HG03196 (cell line): Measurements from ENCODE around the gene C5AR1.
A peak's percentile ranks its signal among the peaks of the same experiment; 100 is the strongest.
"Not testable (repeated sequence)": the region's sequence is repeated elsewhere in the genome, so short reads cannot be mapped to it uniquely, and the experiment has no call there.

Source experiments
- ATAC-seq: cut with Tn5 transposase; IDR thresholded peaks from one replicate; pipeline ENCODE4 v1.9.1; 2021; ENCODE audit not compliant: unreplicated experiment

The C5AR1 gene

DNA sequence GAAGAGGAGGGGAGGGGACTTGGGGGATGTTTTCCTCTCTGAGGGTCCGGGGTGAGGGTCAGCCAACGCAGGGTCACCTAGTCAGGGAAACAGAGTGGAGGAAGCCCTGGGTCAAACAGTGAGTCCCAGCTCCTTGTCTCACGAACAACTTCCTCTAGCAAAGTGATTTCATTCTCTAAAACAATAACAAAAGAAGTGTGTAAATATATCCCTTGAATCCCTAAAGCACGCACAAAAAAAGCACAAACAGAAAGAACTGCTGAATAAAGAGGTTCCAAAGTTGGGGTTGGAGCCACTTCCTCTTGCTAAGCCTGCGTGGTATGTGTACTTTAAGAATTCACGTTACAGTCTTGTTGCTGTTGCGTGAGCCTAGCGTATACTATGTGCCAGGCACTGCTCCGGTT is 20.8 kb downstream of the C5AR1 start:
- ATAC-seq, result no peak

DNA sequence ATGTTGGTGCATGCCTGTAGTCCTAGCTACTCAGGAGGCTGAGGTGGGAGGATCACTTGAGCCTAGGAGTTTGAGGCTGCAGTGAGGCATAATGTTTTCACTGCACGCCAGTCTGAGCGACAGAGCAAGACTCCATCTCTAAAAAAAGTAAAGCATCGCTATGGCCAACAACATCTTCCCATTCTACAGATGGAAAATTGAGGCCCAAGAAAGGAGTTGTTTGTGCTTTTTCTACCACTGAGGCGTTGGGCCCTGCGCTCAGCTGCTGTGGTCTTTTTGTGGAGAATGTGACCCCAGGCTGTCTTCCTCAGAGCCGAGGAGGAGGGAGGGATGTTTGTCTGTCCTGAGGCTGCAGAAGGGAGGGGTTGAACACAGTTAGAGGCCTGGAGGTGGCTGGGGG is 21.8 kb downstream of the C5AR1 start:
- no peak for ATAC-seq

DNA sequence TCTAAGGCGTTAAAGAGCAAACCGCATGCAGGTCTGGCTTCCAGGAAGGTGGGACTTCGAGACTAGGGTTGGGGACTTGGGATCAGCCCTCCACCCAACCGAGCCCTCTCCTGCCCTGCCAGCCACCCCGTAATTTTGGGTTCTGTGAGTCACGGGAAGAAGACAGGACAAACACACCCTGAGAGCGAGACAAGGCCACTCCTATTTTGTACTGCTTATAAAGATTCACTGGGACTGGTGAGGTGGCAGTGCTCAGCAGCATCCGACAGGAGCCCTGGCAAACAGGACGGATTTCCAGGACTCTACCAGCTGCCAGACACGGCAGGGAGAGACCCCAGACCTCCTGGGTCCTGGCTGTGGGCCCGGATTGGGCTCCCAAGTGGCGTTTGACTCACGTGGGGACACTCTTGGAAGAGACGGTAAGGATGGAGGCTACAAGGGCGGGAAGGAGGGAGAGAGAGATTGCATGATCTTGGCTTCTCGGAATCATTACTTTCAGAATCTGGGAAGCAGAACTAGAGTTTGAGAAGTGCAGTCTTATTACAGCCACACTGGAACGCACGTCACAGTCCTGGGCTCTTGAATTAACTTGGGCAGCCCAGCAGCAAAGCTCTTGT is 22.4 kb downstream of the C5AR1 start, which contains the start of gene C5AR2:
Gene C5AR2 (plus strand): TSS at position 245 of the 617 bp plus-strand sequence. CDS start 8,625 bp downstream, outside the sequence.
- no peak for ATAC-seq

DNA sequence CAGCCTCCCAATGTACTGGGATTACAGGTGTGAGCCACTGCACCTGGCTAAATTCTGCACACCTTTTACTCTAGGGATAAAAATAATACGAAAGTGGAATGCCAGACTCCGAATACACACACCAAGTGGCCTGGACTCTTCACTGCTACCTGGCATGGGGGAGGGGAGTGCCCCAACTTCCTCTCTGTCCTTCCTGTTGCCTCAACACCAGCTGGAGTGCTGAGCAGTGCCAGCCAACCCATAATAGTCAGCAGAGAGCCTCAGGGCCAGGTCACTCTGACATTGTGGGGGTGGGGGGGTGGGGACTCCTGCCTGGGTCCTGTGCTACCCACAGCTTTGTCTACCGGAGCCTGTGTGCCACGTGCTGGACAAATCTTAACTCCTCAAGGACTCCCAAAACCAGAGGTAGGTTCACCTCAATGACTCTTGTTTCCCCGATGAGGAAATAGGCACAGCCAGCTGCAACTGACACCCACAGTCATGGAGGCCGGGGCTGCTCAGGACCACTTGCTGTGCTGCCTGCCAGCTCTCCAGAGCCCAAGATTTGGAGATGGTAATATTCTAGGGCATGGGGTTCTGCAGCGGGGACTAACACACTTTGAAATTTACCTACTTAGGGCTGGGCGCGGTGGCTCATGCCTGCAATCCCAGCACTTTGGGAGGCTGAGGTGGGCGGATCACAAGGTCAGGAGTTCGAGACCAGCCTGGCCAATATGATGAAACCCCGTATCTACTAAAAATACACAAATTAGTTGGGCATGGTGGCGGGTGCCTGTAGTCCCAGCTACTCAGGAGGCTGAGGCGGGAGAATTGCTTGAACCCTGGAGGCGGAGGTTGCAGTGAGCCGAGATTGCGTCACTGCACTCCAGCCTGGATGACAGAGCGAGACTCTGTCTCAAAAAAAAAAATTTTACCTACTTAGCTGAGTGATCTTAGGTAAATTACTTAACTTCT is 27.4 kb downstream of the C5AR1 start:
- ATAC-seq, result not testable (repeated sequence)

DNA sequence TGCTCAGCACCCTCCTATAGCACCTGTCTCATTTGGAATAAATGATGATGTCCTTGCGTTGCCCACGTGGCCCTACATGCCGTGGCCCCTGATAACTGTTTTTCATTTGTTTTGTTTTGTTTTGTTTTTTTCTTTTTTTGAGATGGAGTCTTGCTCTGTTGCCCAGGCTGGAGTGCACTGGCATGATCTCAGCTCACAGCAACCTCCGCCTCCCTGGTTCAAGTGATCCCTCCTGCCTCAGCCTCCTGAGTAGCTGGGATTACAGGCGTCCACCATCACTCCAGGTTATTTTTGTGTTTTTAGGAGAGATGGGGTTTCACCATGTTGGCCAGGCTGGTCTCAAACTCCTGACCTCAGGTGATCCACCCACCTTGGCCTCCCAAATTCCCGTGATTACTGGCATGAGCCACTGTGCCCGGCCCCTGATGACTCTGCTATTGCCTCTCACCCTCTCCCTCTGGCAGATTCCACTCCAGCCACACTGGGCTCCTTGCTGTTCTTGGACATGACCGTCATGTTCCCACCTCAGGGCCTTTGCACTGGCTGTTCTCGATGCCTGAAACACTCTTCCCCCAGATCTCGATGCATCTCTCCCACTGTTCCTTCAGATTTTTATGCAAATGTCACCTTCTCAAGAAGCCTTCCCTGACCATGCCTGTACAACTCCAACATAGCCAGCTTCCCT is 29.7 kb downstream of the C5AR1 start:
- no peak for ATAC-seq

DNA sequence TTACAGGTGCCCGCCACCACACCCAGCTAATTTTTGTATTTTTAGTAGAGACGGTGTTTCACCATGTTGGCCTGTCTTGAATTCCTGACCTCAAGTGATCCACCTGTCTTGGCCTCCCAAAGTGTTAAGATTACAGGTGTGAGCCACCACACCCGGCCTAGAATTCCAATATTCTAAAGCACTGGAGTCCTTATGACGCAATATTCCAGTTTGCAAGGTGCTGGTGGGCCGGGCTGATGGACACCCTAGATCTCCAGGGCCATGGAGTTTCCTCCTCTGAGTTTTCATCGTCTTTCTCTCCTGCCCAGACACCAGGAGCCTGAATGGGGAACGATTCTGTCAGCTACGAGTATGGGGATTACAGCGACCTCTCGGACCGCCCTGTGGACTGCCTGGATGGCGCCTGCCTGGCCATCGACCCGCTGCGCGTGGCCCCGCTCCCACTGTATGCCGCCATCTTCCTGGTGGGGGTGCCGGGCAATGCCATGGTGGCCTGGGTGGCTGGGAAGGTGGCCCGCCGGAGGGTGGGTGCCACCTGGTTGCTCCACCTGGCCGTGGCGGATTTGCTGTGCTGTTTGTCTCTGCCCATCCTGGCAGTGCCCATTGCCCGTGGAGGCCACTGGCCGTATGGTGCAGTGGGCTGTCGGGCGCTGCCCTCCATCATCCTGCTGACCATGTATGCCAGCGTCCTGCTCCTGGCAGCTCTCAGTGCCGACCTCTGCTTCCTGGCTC is 31.0 kb downstream of the C5AR1 start:
- ATAC-seq, result no peak

DNA sequence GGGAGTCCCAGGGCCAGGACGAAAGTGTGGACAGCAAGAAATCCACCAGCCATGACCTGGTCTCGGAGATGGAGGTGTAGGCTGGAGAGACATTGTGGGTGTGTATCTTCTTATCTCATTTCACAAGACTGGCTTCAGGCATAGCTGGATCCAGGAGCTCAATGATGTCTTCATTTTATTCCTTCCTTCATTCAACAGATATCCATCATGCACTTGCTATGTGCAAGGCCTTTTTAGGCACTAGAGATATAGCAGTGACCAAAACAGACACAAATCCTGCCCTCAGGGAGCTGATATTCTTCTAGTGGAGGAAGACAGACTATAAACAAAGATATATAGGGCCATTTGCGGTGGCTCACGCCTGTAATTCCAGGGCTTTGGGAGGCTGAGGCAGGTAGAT is 32.1 kb downstream of the C5AR1 start:
- no peak for ATAC-seq

DNA sequence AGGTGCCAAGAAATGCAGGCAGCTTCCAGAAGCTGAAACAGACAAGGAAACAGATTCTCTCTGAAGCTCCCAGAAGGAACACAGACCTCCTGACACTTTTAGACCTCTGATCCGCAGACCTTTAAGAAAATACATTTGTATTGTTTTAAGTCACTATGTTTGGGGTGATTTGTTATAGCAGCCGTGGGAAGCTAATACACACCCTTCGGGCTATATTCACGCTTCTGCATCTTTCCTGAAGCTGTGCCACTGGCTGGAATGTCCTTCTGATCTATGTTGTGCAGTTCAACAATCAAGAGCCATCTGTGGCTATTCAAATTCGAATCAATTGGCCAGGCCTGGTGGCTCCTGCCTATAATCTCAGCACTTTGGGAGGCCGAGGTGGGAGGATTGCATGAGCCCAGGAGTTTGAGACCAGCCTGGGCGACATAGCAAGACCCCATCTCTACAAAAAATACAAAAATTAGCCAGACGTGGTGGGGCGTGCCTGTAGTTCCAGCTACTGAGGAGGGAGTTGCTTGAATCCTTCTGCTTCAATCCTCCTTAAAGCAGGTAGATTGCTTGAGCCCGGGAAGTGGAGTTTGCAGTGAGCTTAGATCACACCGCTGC is 33.6 kb downstream of the C5AR1 start:
- ATAC-seq, result no peak

DNA sequence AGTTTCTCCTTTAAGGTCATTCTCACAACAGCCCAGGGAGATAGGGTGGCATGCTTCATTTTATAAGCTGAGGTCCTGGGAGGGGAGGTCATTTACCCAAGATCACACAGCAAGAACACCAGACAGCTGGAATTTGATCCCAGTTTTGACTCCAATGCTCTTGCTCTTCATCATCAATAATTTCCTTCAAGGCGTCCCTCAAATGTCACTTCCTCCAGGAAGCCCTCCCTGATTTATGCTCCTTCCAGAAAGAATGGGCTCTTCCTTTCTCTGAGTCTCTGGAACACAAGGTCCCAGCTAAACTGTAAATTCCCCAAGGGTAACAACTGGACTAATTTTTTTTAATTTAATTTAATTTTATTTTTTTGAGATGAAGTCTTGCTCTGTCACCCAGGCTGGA is 34.8 kb downstream of the C5AR1 start:
- ATAC-seq, result no peak

DNA sequence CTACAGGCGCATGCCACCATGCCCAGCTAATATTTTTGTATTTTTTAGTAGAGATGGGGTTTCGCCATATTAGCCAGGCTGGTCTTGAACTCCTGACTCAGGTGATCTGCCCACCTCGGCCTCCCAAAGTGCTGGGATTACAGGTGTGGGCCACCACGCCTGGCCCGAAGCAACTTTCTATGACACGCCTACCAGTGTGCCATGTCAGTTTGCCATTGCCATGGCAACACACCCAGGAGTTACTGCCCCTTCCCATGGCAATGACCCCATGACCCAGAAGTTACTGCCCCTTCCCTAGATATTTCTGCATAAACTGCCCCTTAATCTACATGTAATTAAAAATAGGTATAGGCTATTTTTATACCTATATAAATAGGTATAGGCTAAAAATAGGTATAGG is 36.4 kb downstream of the C5AR1 start:
- not testable (repeated sequence) for ATAC-seq

DNA sequence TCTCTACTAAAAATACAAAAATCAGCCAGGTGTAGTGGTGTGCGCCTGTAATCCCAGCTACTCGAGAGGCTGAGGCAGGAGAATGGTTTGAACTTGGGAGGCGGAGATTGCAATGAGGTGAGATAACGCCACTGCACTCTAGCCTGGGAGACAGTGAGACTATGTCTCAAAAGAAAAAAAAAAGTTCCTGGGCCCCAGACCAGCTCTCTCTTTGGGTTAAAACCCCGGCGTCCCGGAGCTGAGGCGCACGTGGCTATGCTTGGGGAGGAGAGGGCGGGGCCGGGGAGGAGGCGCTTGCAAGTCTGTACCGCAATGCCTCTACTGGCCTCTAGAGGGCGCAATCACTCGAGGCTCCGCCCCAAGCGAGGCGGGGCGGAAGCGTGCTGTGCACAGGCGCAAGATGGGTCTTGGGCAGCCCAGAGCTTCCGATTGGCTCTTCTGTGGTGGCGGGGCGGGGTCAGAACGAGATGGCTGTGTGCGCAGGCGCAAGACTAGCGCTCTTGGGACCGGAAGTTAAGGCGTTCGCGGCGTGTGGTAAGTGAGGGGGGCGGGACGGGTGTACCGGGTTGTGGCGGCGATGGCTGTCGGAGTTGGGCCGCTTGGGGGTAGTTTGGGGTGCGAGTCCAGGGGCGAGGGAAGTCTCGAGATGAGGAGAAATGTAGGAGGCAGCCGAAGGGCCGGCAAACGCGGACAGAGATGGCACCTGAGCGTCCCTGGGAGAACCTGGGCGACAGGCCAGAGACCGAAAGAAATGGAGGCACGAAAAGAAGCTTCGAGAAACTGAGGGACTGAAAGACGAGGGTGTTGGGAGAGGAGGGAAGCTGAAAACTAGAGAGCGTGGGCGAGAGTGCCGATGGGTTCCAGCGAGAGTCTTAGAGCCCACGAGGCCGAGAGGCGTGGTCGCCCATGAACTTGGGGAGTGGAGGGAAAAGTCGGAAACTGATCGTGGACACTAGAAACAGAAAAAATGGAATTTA is 39.4 kb downstream of the C5AR1 start, which contains the start of gene DHX34:
Gene DHX34 (plus strand): TSS at position 497 of the 977 bp plus-strand sequence. CDS start 3,716 bp downstream, outside the sequence.
- peak; percentile 86 for ATAC-seq

DNA sequence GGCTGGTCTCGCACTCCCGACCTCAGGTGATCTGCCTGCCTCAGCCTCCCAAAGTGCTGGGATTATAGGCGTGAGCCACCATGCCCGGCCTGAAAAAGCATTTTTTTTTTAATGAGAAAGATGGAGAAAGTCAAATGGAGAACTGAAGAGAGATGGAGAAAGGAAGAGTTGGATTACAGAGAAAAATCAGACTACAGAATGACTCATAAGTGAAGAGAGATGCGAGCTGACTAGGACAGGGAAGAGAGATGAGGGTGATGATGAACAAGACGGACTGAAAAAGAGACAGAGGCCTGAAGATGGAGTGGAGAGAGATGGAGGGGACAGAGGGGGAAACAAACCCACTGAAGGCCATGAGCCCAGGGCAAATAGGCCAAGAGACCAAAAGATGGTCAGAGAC is 41.0 kb downstream of the C5AR1 start:
- no peak for ATAC-seq

DNA sequence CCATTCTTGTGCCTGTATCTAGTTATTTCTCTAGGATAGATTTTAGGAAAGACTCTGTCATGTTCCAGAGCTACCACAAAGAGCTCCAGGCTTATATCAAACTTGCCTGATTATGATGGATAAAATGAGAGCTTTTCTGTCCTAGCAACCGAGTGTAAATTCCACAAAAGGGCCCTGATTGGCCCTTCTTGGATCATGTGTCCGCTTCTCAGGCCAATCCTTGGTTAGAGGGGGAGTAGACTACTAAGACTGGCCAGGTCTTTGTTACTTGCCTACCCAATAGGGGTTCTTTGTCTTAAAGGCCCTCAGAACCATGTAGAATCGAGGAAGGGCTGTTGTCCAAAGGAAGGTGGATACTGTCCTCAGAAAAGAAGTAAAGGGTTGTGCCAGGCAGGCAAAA is 41.9 kb downstream of the C5AR1 start:
- ATAC-seq, result no peak

DNA sequence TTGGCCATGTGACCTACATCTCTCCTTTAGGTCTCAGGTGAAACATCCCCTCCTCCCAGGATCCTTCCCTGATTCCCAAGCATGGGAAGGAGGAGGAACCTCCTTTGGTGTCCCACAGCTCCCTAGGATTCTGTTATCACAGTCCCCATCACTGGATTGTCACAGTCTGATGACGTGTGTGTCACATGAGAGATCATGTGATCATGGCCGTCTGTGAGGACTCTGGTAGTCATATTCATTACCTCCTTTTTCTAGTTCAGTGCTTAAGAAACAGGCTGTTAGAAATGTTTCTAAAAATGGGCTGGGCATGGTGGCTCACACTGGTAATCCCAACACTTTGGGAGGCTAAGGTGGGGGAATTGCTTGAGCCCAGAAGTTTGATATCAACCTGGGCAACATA is 42.4 kb downstream of the C5AR1 start:
- ATAC-seq, result no peak

DNA sequence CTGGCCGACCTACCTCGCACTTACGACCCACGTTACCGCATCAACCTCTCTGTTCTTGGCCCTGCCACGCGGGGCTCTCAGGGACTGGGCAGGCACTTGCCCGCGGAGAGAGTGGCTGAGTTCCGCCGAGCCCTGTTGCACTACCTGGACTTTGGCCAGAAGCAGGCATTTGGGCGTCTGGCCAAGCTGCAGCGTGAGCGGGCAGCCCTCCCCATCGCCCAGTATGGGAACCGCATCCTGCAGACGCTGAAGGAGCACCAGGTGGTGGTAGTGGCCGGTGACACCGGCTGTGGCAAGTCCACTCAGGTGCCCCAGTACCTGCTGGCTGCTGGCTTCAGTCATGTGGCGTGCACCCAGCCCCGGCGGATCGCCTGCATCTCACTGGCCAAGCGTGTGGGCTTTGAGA is 43.6 kb downstream of the C5AR1 start:
- no peak for ATAC-seq

DNA sequence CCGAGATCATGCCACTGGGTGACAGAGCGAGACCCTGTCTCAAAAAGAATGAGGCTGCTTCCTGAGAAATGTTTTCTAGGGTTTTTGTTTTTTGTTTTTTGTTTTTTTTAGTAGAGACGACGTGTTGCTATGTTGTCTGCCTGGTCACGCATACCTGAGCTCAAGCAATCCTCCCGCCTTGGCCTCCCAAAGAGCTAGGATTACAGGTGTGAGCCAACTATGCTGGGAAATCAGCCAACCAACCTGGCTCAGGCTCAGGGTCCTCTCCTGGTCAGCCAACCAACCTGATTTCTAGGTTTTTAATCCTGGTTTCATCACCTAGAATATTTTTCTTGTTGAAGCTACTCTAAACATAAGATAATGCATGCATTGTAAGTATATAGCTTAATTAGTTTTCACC is 47.2 kb downstream of the C5AR1 start:
- no peak for ATAC-seq

DNA sequence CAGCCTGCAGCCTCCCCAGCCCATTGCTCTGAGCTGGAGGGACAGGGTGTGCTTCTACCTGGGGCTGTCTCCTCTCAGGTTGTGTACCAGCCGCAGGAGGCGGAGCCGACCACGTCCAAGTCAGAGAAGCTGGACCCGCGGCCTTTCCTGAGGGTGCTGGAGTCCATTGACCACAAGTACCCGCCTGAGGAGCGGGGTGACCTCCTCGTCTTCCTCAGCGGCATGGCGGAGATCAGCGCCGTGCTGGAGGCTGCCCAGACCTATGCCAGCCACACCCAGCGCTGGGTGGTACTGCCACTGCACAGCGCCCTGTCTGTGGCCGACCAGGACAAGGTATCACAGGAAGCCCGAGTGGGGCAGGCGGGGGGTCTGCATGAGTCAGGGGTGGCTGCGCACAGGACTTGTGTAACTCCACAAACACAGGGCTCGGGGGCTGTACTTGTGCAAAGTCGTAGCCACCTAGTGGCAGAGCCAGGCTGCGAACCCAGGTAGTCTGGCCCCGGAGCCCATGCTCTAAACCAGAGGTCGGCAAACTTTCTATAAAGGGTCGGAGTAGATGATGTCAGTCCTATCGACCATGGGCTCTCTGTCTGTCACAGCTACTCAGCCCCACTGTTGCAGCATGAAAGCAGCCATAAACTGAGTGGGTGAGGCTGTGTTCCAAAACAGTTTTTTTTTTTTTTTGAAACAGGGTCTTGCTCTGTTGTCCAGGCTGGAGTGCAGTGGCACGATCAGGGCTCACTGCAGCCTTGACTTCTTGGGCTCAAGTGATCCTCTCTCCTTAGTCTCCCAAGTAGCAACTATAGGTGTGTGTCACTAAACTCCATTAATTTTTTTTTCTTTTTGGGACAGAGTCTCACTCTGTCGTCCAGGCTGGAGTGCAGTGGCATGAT is 48.4 kb downstream of the C5AR1 start:
- no peak for ATAC-seq

DNA sequence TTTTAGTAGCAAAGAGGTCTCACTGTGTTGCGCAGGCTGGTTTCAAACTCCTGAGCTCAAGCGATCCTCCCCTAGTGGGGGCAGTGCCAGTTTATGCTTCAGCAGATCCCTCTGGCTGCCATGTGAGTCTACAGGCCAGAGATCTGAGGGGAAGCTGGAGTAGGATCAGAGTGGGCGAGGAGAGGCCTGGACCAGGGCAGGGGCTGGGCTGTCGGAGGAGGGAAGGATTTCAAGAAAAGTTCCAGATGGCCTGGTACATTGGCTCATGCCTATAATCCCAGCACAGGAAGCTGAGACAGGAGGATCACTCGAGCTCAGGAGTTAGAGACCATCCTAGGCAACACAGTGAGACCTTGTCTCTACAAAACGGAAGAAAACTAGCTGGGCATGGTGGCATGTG is 49.3 kb downstream of the C5AR1 start:
- ATAC-seq, result no peak
